ENCODE results near the gene UBE3B.

- TF ChIP-seq EZH2 (IDR thresholded peaks at IDR 0.05; ENCODE audit: borderline replicate concordance, insufficient read depth, low read depth, low read length, poor library complexity, severe bottlenecking) (no peak), CTCF (IDR thresholded peaks at IDR 0.05) (no peak)
These were observed 35.6 kb downstream of the UBE3B start for GRCh38 chr12:109513051-109513450.

All from B cell (primary cell).